ENCODE results near the gene ZNF512. TPM values are rescaled to one million over a fixed set of nuclear protein-coding genes. Genes with fewer than 3 reads are reported as not detected.

Gene ZNF512
- total RNA-seq, 4 donors from 2014 or later, result 29.1 to 115 (median 37.1) TPM

GRCh38 chr2:27638037-27638637 is 55.3 kb downstream of the ZNF512 start:
- H3K27me3 ChIP-seq, result no peaks in the 10 kb centered on the region
- no peak for DNase-seq
- H3K36me3 ChIP-seq, result peaks cover 0 to 90% (median 0%) of the 10 kb centered on the region in 3 donors
- no peak overlapping the region for H3K4me3 ChIP-seq
- H3K4me1 ChIP-seq, result no peaks in the 10 kb centered on the region
- H3K9me3 ChIP-seq, result no peaks in the 10 kb centered on the region
- no peak overlapping the region for H3K27ac ChIP-seq
- TF ChIP-seq POLR2A (IDR thresholded peaks at IDR 0.05), result no peak
- TF ChIP-seq, protein P1, sequence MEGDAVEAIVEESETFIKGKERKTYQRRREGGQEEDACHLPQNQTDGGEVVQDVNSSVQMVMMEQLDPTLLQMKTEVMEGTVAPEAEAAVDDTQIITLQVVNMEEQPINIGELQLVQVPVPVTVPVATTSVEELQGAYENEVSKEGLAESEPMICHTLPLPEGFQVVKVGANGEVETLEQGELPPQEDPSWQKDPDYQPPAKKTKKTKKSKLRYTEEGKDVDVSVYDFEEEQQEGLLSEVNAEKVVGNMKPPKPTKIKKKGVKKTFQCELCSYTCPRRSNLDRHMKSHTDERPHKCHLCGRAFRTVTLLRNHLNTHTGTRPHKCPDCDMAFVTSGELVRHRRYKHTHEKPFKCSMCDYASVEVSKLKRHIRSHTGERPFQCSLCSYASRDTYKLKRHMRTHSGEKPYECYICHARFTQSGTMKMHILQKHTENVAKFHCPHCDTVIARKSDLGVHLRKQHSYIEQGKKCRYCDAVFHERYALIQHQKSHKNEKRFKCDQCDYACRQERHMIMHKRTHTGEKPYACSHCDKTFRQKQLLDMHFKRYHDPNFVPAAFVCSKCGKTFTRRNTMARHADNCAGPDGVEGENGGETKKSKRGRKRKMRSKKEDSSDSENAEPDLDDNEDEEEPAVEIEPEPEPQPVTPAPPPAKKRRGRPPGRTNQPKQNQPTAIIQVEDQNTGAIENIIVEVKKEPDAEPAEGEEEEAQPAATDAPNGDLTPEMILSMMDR (IDR thresholded peaks at IDR 0.05), result no peak

DNA sequence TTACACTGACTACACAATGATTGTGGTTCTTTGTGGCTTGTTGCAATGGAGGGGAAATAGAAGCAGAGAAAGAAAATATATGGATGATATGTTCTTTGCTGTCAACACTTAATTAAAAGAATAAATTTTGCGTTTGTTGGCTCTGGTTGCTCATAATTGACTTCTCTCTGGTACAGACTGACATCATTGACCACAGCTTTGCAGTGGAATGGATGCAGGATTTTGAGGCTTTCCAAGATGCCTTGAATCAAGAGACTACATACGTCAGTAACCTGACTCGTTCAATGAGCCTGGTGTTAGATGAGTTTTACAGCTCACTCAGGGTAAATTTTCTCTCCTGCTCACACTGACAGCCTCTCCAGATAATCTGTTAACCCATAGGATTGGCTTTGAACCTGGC is 55.9 kb downstream of the ZNF512 start:
- Histone ChIP-seq H3K9me3 (no peaks in the 10 kb centered on the region), H3K27ac (no peak overlapping the region), H3K4me3 (no peak overlapping the region), H3K27me3 (no peaks in the 10 kb centered on the region), H3K4me1 (no peaks in the 10 kb centered on the region), H3K36me3 (peaks cover 0 to 91% (median 0%) of the 10 kb centered on the region in 3 donors)
- TF ChIP-seq POLR2A (IDR thresholded peaks at IDR 0.05), result no peak
- TF ChIP-seq, protein P1 (IDR thresholded peaks at IDR 0.05), result no peak
- DNase-seq, result no peak

- H3K27ac ChIP-seq, result no peak overlapping the region
- TF ChIP-seq, protein P1 (IDR thresholded peaks at IDR 0.05), result no peak
- TF ChIP-seq POLR2A (IDR thresholded peaks at IDR 0.05), result no peak
- no peak for DNase-seq
- H3K27me3 ChIP-seq, result no peaks in the 10 kb centered on the region
- peaks cover 0 to 88% (median 0%) of the 10 kb centered on the region in 3 donors for H3K36me3 ChIP-seq
- H3K4me1 ChIP-seq, result no peaks in the 10 kb centered on the region
- no peak overlapping the region for H3K4me3 ChIP-seq
- no peaks in the 10 kb centered on the region for H3K9me3 ChIP-seq
These were observed 57.9 kb downstream of the ZNF512 start for GRCh38 chr2:27640722-27641245.

- Histone ChIP-seq H3K4me1 (no peaks in the 10 kb centered on the region), H3K4me3 (no peak overlapping the region), H3K27me3 (no peaks in the 10 kb centered on the region), H3K36me3 (peaks cover 0 to 91% (median 0%) of the 10 kb centered on the region in 3 donors), H3K9me3 (no peaks in the 10 kb centered on the region), H3K27ac (no peak overlapping the region)
- no peak for TF ChIP-seq POLR2A (IDR thresholded peaks at IDR 0.05)
- TF ChIP-seq, protein P1 (IDR thresholded peaks at IDR 0.05), result no peak
- no peak for DNase-seq
These were observed 62.4 kb downstream of the ZNF512 start for GRCh38 chr2:27645197-27645596.

GRCh38 chr2:27647289-27647688 is 64.4 kb downstream of the ZNF512 start:
- Histone ChIP-seq H3K27me3 (no peaks in the 10 kb centered on the region), H3K4me1 (no peaks in the 10 kb centered on the region), H3K36me3 (peaks cover 0 to 93% (median 0%) of the 10 kb centered on the region in 3 donors), H3K9me3 (no peaks in the 10 kb centered on the region), H3K27ac (no peak overlapping the region), H3K4me3 (no peak overlapping the region)
- TF ChIP-seq, protein P1 (IDR thresholded peaks at IDR 0.05), result no peak
- TF ChIP-seq POLR2A (IDR thresholded peaks at IDR 0.05), result no peak
- no peak for DNase-seq
